Ishikawa (cell line): ENCODE measurements around the gene DNAJC22.

Source experiments
- RAD21 ChIP-seq: IDR thresholded peaks from 2 replicates; pipeline ENCODE4 v1.6.1; 2012; ENCODE audit warnings: low read depth
- YY1 ChIP-seq: IDR thresholded peaks from 2 replicates; pipeline ENCODE4 v1.6.1; 2012; ENCODE audit warnings: low read depth
- TF ChIP-seq, protein P1 (sequence below): IDR thresholded peaks from 2 replicates; pipeline ENCODE4 v1.6.1; 2012; ENCODE audit warnings: low read depth, mild to moderate bottlenecking

DNA sequence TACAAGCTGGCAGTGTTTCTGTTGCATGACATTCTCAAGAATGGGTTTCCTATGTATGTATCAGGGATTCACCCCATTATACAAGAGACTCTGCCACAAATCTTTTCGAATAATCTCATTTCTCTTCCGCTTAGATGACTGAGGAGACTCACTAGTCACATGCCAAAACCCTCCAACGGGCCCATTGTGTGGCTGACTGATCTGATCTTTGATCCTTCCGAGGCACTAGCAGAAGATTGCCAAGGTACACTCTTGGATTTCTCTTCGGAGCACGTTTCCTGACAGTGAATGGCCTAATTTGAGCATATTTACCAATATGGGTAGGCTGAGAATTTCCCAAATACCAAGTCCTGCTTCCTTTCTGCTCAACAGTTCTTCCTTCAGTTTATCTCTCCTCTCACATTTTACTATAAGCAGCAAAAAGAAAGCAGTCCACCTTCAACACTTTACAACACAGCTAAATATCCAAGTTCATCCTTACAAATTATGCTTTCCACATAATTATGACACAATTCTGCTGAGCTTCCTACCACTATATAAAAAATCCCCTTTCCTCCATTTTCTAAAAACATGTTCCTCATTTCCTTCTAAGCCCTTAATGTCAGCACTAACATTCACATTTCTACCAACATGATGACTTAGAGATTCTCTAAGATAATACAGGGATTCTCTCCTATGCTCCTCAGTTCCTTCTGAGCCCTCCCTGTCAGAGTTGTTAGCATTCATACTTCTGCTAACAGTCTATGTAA lies 40.8 kb upstream of the DNAJC22 start:
- TF ChIP-seq YY1 (no peak), RAD21 (no peak)
- TF ChIP-seq, protein P1, sequence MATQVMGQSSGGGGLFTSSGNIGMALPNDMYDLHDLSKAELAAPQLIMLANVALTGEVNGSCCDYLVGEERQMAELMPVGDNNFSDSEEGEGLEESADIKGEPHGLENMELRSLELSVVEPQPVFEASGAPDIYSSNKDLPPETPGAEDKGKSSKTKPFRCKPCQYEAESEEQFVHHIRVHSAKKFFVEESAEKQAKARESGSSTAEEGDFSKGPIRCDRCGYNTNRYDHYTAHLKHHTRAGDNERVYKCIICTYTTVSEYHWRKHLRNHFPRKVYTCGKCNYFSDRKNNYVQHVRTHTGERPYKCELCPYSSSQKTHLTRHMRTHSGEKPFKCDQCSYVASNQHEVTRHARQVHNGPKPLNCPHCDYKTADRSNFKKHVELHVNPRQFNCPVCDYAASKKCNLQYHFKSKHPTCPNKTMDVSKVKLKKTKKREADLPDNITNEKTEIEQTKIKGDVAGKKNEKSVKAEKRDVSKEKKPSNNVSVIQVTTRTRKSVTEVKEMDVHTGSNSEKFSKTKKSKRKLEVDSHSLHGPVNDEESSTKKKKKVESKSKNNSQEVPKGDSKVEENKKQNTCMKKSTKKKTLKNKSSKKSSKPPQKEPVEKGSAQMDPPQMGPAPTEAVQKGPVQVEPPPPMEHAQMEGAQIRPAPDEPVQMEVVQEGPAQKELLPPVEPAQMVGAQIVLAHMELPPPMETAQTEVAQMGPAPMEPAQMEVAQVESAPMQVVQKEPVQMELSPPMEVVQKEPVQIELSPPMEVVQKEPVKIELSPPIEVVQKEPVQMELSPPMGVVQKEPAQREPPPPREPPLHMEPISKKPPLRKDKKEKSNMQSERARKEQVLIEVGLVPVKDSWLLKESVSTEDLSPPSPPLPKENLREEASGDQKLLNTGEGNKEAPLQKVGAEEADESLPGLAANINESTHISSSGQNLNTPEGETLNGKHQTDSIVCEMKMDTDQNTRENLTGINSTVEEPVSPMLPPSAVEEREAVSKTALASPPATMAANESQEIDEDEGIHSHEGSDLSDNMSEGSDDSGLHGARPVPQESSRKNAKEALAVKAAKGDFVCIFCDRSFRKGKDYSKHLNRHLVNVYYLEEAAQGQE: no peak
